ENCODE measurements around the gene CDH23.

Gene CDH23

GRCh38 chr10:71632200-71632820, 235.6 kb downstream of the CDH23 start:
- DNase-seq, result no peak

- no peak for DNase-seq
These were observed 236.3 kb downstream of the CDH23 start for GRCh38 chr10:71632896-71633600.

- DNase-seq, result no peak
These were observed 237.2 kb downstream of the CDH23 start for GRCh38 chr10:71633920-71634319.

GRCh38 chr10:71634531-71635164, 237.9 kb downstream of the CDH23 start:
- DNase-seq, result no peak

- DNase-seq, result no peak
These were observed 238.6 kb downstream of the CDH23 start for GRCh38 chr10:71635251-71635866.

GRCh38 chr10:71635867-71636266, 239.1 kb downstream of the CDH23 start:
- no peak for DNase-seq

- no peak for DNase-seq
These were observed 239.9 kb downstream of the CDH23 start for GRCh38 chr10:71636588-71636987.

- no peak for DNase-seq
These were observed 240.6 kb downstream of the CDH23 start for GRCh38 chr10:71637305-71637704.

- DNase-seq, result no peak
These were observed 241.5 kb downstream of the CDH23 start for GRCh38 chr10:71638064-71638821.

GRCh38 chr10:71638822-71639719, 242.4 kb downstream of the CDH23 start:
- DNase-seq, result no peak

- no peak for DNase-seq
These were observed 243.9 kb downstream of the CDH23 start for GRCh38 chr10:71640607-71641006.

GRCh38 chr10:71641449-71641848, 244.7 kb downstream of the CDH23 start:
- no peak for DNase-seq

- DNase-seq, result no peak
These were observed 245.3 kb downstream of the CDH23 start for GRCh38 chr10:71641986-71642385.

GRCh38 chr10:71643904-71644303, 247.2 kb downstream of the CDH23 start:
- DNase-seq, result no peak

GRCh38 chr10:71644307-71645180, 247.8 kb downstream of the CDH23 start:
- DNase-seq, result no peak

GRCh38 chr10:71645185-71645584, 248.5 kb downstream of the CDH23 start:
- DNase-seq, result no peak

- DNase-seq, result no peak
These were observed 249.3 kb downstream of the CDH23 start for GRCh38 chr10:71646037-71646436.

GRCh38 chr10:71646592-71647292, 250.0 kb downstream of the CDH23 start:
- no peak for DNase-seq

GRCh38 chr10:71647526-71648253, 251.0 kb downstream of the CDH23 start:
- DNase-seq, result no peak
